A673 (cell line): ENCODE results near the gene GRAMD2B.

Experiments used
- CTCF ChIP-seq: fragments of 300-800, 200-600 bp; sonication (generic); conservative IDR thresholded peaks from 2 replicates; pipeline ENCODE4 v1.5.1; 2017; ENCODE audit warnings: low read depth, mild to moderate bottlenecking, antibody characterized with exemption, low read length, moderate library complexity, mixed read lengths
- EZH2 ChIP-seq: fragments of 200-600 bp; sonication (generic); IDR thresholded peaks from 2 replicates; pipeline ENCODE4 v1.6.1; 2017; ENCODE audit warnings: borderline replicate concordance, low read depth, mild to moderate bottlenecking, mixed read lengths, antibody characterized with exemption, low read length; ENCODE audit not compliant: poor library complexity, severe bottlenecking

GRCh38 chr5:126513703-126514102 is 90.5 kb downstream of the GRAMD2B start:
- no peak for TF ChIP-seq CTCF
- no peak for TF ChIP-seq EZH2
